GM18517 (cell line): ENCODE measurements around the gene TEX38.
"Not testable (repeated sequence)": the region's sequence is repeated elsewhere in the genome, so short reads cannot be mapped to it uniquely, and the experiment has no call there.

Experiments used
- ATAC-seq: cut with Tn5 transposase; IDR thresholded peaks from one replicate; pipeline ENCODE4 v1.9.1; 2021; ENCODE audit warnings: mild to moderate bottlenecking, moderate library complexity; ENCODE audit not compliant: unreplicated experiment

Gene TEX38

GRCh38 chr1:46654698-46655097, 17.0 kb upstream of the TEX38 start:
- ATAC-seq = not testable (repeated sequence)

- no peak for ATAC-seq
These were observed 15.8 kb upstream of the TEX38 start for GRCh38 chr1:46655848-46656247.

- no peak for ATAC-seq
These were observed 15.0 kb upstream of the TEX38 start for GRCh38 chr1:46656643-46657042.

GRCh38 chr1:46657775-46658174, 13.9 kb upstream of the TEX38 start:
- no peak for ATAC-seq

- no peak for ATAC-seq
These were observed 12.3 kb upstream of the TEX38 start for GRCh38 chr1:46659307-46659870.

- ATAC-seq = peak; percentile 72
These were observed 11.5 kb upstream of the TEX38 start for GRCh38 chr1:46660116-46660515.

- ATAC-seq = not testable (repeated sequence)
These were observed 8.7 kb upstream of the TEX38 start for GRCh38 chr1:46662919-46663318.

- no peak for ATAC-seq
These were observed 5.7 kb upstream of the TEX38 start for GRCh38 chr1:46665983-46666382.

GRCh38 chr1:46667782-46668760, 3.6 kb upstream of the TEX38 start, which contains the start of gene ATPAF1:
Gene ATPAF1 (minus strand): TSS chr1:46668364. CDS start chr1:46668322, 42 bp downstream.
- peak; percentile 69 for ATAC-seq

GRCh38 chr1:46670134-46670533, 1.5 kb upstream of the TEX38 start:
- ATAC-seq = no peak

GRCh38 chr1:46672696-46673095, 1.0 kb downstream of the TEX38 start:
- ATAC-seq = no peak

GRCh38 chr1:46673749-46674182, 2.1 kb downstream of the TEX38 start:
- no peak for ATAC-seq

GRCh38 chr1:46675549-46676314, 4.1 kb downstream of the TEX38 start:
- peak; percentile 72 for ATAC-seq

GRCh38 chr1:46676531-46676930, 4.9 kb downstream of the TEX38 start:
- no peak for ATAC-seq

- no peak for ATAC-seq
These were observed 5.7 kb downstream of the TEX38 start for GRCh38 chr1:46677339-46677738.

- no peak for ATAC-seq
These were observed 8.3 kb downstream of the TEX38 start for GRCh38 chr1:46679789-46680573.

- no peak for ATAC-seq
These were observed 9.8 kb downstream of the TEX38 start for GRCh38 chr1:46681333-46682034.

- no peak for ATAC-seq
These were observed 10.4 kb downstream of the TEX38 start for GRCh38 chr1:46682064-46682463.

- no peak for ATAC-seq
These were observed 13.0 kb downstream of the TEX38 start for GRCh38 chr1:46684670-46685069.

GRCh38 chr1:46686255-46686654, 14.6 kb downstream of the TEX38 start:
- no peak for ATAC-seq
